H1 (cell line): Measurements from ENCODE around the gene LMTK3. TPM values are rescaled to one million over a fixed set of nuclear protein-coding genes. Genes with fewer than 3 reads are reported as not detected.

Experiments used
- CTCF ChIA-PET: fragments of 300-600 bp; sonication (Branson Sonifier 250); formaldehyde crosslinking; loops from one replicate; lab custom pipeline; 2021; ENCODE audit not compliant: partially characterized antibody; lab: Charles Lee
- POLR2A ChIA-PET: fragments of 300-600 bp; sonication (Branson Sonifier 250); formaldehyde crosslinking; loops from one replicate; lab custom pipeline; 2021; ENCODE audit warnings: inconsistent platforms; ENCODE audit not compliant: partially characterized antibody; lab: Charles Lee
- DNase-seq, 2 experiments: peaks; one replicate each; pipeline versions ENCODE4 v3.0.0 to v3.0.0-alpha.2; 2010 to 2022; ENCODE audit warnings: low spot score in 2 of 2, low read depth in 1 of 2, mixed read lengths in 1 of 2
- FAIRE-seq: peaks from 2 replicates; lab custom pipeline; 2011; peaks lifted over from hg19 to GRCh38; lab: Jason Lieb, UNC
- H2AFZ ChIP-seq: 2 replicates; pipeline ENCODE4 v1.8.1; 2012; ENCODE audit warnings: low read length, inconsistent platforms
- H2AK5ac ChIP-seq: 2 replicates; pipeline ENCODE4 v1.6.1; 2013; ENCODE audit warnings: low read depth, low read length
- H2BK120ac ChIP-seq: replicated peaks from 2 replicates; pipeline ENCODE3; 2013; ENCODE audit warnings: low read depth, low read length, inconsistent platforms
- H2BK12ac ChIP-seq: 2 replicates; pipeline ENCODE4 v1.6.1; 2013; ENCODE audit warnings: low read depth, low read length
- H2BK15ac ChIP-seq: 2 replicates; pipeline ENCODE4 v1.6.1; 2013; ENCODE audit warnings: low read length
- H2BK20ac ChIP-seq: 2 replicates; pipeline ENCODE4 v1.6.1; 2013; ENCODE audit warnings: low read length
- H2BK5ac ChIP-seq: 2 replicates; pipeline ENCODE4 v1.6.1; 2013; ENCODE audit warnings: low read depth, low read length
- H3K14ac ChIP-seq: 2 replicates; pipeline ENCODE4 v1.6.1; 2013; ENCODE audit warnings: inconsistent platforms; ENCODE audit not compliant: insufficient read length
- H3K18ac ChIP-seq: 2 replicates; pipeline ENCODE4 v1.6.1; 2013; ENCODE audit warnings: low read length; ENCODE audit errors: extremely low read depth
- H3K23ac ChIP-seq: 2 replicates; pipeline ENCODE4 v1.6.1; 2013; ENCODE audit warnings: inconsistent platforms; ENCODE audit not compliant: insufficient read length
- H3K23me2 ChIP-seq: 2 replicates; pipeline ENCODE4 v1.6.1; 2013; ENCODE audit warnings: low read depth, low read length
- H3K27ac ChIP-seq: 2 replicates; pipeline ENCODE4 v1.6.1; 2011; ENCODE audit warnings: low read depth, low read length, inconsistent platforms
- H3K27me3 ChIP-seq, 4 experiments: replicated peaks in 1 of 4; 1 replicate in 1 of 4; 2 replicates in 3 of 4; pipeline versions ENCODE4 v1.6.1 to v1.8.1; 2011 to 2013; ENCODE audit warnings: low read length in 3 of 4, mild to moderate bottlenecking in 3 of 4, inconsistent platforms in 2 of 4, mixed read lengths in 2 of 4, moderate library complexity in 1 of 4; ENCODE audit not compliant: control insufficient read depth in 3 of 4, insufficient read depth in 3 of 4; ENCODE audit errors: extremely low read depth in 1 of 4
- H3K36me3 ChIP-seq, 4 experiments: 2 replicates each; pipeline versions ENCODE4 v1.6.1 to v1.8.1; 2011 to 2013; ENCODE audit warnings: mild to moderate bottlenecking in 4 of 4, low read length in 3 of 4, moderate library complexity in 2 of 4, control low read depth in 1 of 4, inconsistent platforms in 1 of 4; ENCODE audit not compliant: insufficient read depth in 4 of 4, control insufficient read depth in 2 of 4
- H3K4ac ChIP-seq: replicated peaks from 2 replicates; pipeline ENCODE3; 2013; ENCODE audit warnings: low read length, low read depth, mixed read lengths, inconsistent platforms; ENCODE audit not compliant: insufficient read length
- H3K4me1 ChIP-seq, 4 experiments: replicated peaks in 1 of 4; 1 replicate in 1 of 4; 2 replicates in 3 of 4; pipeline versions ENCODE4 v1.6.1 to v1.8.1; 2011 to 2013; ENCODE audit warnings: low read length in 3 of 4, inconsistent platforms in 2 of 4, mixed read lengths in 1 of 4; ENCODE audit not compliant: insufficient read depth in 4 of 4, control insufficient read depth in 3 of 4
- H3K4me2 ChIP-seq, 2 experiments: 2 replicates each; pipeline versions ENCODE4 v1.6.1 to v1.8.1; 2011 to 2013; ENCODE audit warnings: low read depth in 2 of 2, low read length in 2 of 2, control low read depth in 1 of 2, inconsistent platforms in 1 of 2, mild to moderate bottlenecking in 1 of 2; ENCODE audit not compliant: insufficient read depth in 1 of 2
- H3K4me3 ChIP-seq, 4 experiments: fragments of 200-600, 300-600 bp in 1 of 4; sonication (generic), shearing (Covaris generic), sonication (Bioruptor Twin) in 1 of 4; 2 replicates each; pipeline versions ENCODE4 v1.5.1 to v1.8.1; 2011 to 2016; ENCODE audit warnings: low read length in 4 of 4, low read depth in 3 of 4, control low read depth in 2 of 4, inconsistent platforms in 2 of 4, mild to moderate bottlenecking in 2 of 4, mixed read lengths in 1 of 4, moderate library complexity in 1 of 4; ENCODE audit not compliant: insufficient read depth in 2 of 4; ENCODE audit errors: extremely low read depth in 1 of 4
- H3K56ac ChIP-seq: replicated peaks from 2 replicates; pipeline ENCODE3; 2013; ENCODE audit warnings: low read depth, mild to moderate bottlenecking, mixed read lengths, low read length, inconsistent platforms; ENCODE audit not compliant: insufficient read length
- H3K79me1 ChIP-seq: 2 replicates; pipeline ENCODE4 v1.6.1; 2013; ENCODE audit warnings: low read depth, low read length, control low read depth
- H3K79me2 ChIP-seq, 2 experiments: 2 replicates each; pipeline versions ENCODE4 v1.6.1 to v1.8.1; 2012 to 2013; ENCODE audit warnings: low read length in 2 of 2, mild to moderate bottlenecking in 2 of 2, inconsistent platforms in 1 of 2; ENCODE audit not compliant: insufficient read depth in 2 of 2, control insufficient read depth in 1 of 2
- H3K9ac ChIP-seq, 4 experiments: replicated peaks in 1 of 4; 1 replicate in 1 of 4; 2 replicates in 3 of 4; pipeline versions ENCODE4 v1.6.1 to v1.8.1; 2011 to 2013; ENCODE audit warnings: low read depth in 3 of 4, low read length in 3 of 4, control low read depth in 2 of 4, mild to moderate bottlenecking in 2 of 4, moderate library complexity in 2 of 4, inconsistent platforms in 1 of 4; ENCODE audit errors: extremely low read depth in 1 of 4
- H3K9me3 ChIP-seq, 2 experiments: 2 replicates each; pipeline versions ENCODE4 v1.6.1 to v1.8.1; 2012 to 2013; ENCODE audit warnings: mild to moderate bottlenecking in 2 of 2, moderate library complexity in 2 of 2, control low read depth in 1 of 2, inconsistent platforms in 1 of 2, low read depth in 1 of 2, low read length in 1 of 2, mixed read lengths in 1 of 2; ENCODE audit not compliant: insufficient read depth in 2 of 2
- H4K20me1 ChIP-seq, 2 experiments: replicated peaks in 1 of 2; 2 replicates each; pipeline versions ENCODE3 to v1.8.1; 2011 to 2013; ENCODE audit warnings: inconsistent platforms in 2 of 2, low read length in 2 of 2, mild to moderate bottlenecking in 1 of 2; ENCODE audit not compliant: insufficient read depth in 2 of 2, control insufficient read depth in 1 of 2
- H4K5ac ChIP-seq: 2 replicates; pipeline ENCODE4 v1.6.1; 2013; ENCODE audit warnings: low read length, low read depth, mixed read lengths, inconsistent platforms; ENCODE audit not compliant: insufficient read length
- H4K8ac ChIP-seq: 2 replicates; pipeline ENCODE4 v1.8.0; 2013; ENCODE audit warnings: mild to moderate bottlenecking, moderate library complexity, low read length, inconsistent platforms; ENCODE audit not compliant: insufficient read depth; ENCODE audit errors: extremely low read depth
- H4K91ac ChIP-seq: replicated peaks from 2 replicates; pipeline ENCODE3; 2013; ENCODE audit warnings: low read length, mixed read lengths, inconsistent platforms; ENCODE audit not compliant: insufficient read length
- ASH2L ChIP-seq: fragments of 200-600, 300-600 bp; sonication (generic); IDR thresholded peaks from one replicate; pipeline ENCODE4 v1.7.1; 2017; ENCODE audit warnings: low read length
- CBX8 ChIP-seq: fragments of 300-800, 300-1000 bp; sonication (generic); IDR thresholded peaks from 2 replicates; pipeline ENCODE4 v1.7.1; 2016; ENCODE audit warnings: low read depth, low read length, borderline replicate concordance
- CREB1 ChIP-seq: IDR thresholded peaks from 2 replicates; pipeline ENCODE4 v1.6.1; 2012; ENCODE audit warnings: inconsistent platforms
- CTBP2 ChIP-seq: IDR thresholded peaks from 2 replicates; pipeline ENCODE4 v1.7.0; 2011; ENCODE audit warnings: borderline replicate concordance, mild to moderate bottlenecking, moderate library complexity, mixed read lengths, low read length; ENCODE audit not compliant: insufficient read depth, insufficient read length
- HDAC2 ChIP-seq, 2 experiments: fragments of 300-600 bp in 1 of 2; sonication (generic) in 1 of 2; IDR thresholded peaks; 2 replicates each; pipeline ENCODE4 v1.6.1; 2011 to 2012; ENCODE audit warnings: low read depth in 2 of 2, low read length in 2 of 2, mild to moderate bottlenecking in 2 of 2, moderate library complexity in 2 of 2, borderline replicate concordance in 1 of 2, inconsistent platforms in 1 of 2
- KDM1A ChIP-seq: fragments of 200-600, 300-600 bp; sonication (generic); IDR thresholded peaks from 2 replicates; pipeline ENCODE4 v1.7.1; 2016; ENCODE audit warnings: mild to moderate bottlenecking, low read length, borderline replicate concordance
- KDM4A ChIP-seq: IDR thresholded peaks from one replicate; pipeline ENCODE4 v1.7.1; 2012; ENCODE audit warnings: low read depth, mild to moderate bottlenecking, moderate library complexity, low read length, inconsistent platforms; ENCODE audit not compliant: severe bottlenecking
- POLR2AphosphoS5 ChIP-seq: IDR thresholded peaks from 2 replicates; pipeline ENCODE4 v1.6.1; 2011; ENCODE audit warnings: low read depth, low read length
- SP1 ChIP-seq: IDR thresholded peaks from 2 replicates; pipeline ENCODE4 v1.6.1; 2011; ENCODE audit warnings: low read depth, low read length
- WGBS, 2 experiments: shearing (Covaris generic) in 1 of 2; methylation state at CpG; one replicate each; pipeline versions ENCODE4 v1.1.6 to v1.1.7; 2013 to 2015; ENCODE audit warnings: low lambda C conversion rate in 2 of 2, mixed read lengths in 2 of 2, inconsistent platforms in 1 of 2, low coverage in 1 of 2, missing lambda C conversion rate in 1 of 2; ENCODE audit not compliant: insufficient replicate concordance in 2 of 2, insufficient coverage in 1 of 2, insufficient read length in 1 of 2; ENCODE audit errors: extremely low coverage in 1 of 2, missing lambda C conversion rate in 1 of 2; 5-methylcytosine and 5-hydroxymethylcytosine counted together
- polyA plus RNA-seq, 7 experiments: library from polyadenylated mRNA; depleted of rRNA in 3 of 7; stranded (reverse) in 5 of 7; unstranded in 2 of 7; fragments of >200 nt in 5 of 7; fragments of 200-250 nt in 2 of 7; gene quantifications; 1 replicate in 5 of 7; 2 replicates in 1 of 7; 4 replicates in 1 of 7; pipeline versions ENCODE4 v1.2.1 to v1.2.3, GENCODE V29; 2011 to 2013; ENCODE audit warnings: missing spikeins in 2 of 7, mixed read lengths in 2 of 7
- total RNA-seq: library from RNA; stranded (reverse); fragmentation: NEBNext Ultra II Directional; extraction: Animal tissue kit (Norgen Biotek cat#: 25700); gene quantifications from 2 replicates; pipeline ENCODE4 v1.2.1, GENCODE V29; 2021

Gene LMTK3
- total and polyA plus RNA-seq, 2 of the 8 experiments (the other 6 are each of a cell fraction or from before 2014, with no cell fraction given) = 2.7 to 12.4 TPM

DNA sequence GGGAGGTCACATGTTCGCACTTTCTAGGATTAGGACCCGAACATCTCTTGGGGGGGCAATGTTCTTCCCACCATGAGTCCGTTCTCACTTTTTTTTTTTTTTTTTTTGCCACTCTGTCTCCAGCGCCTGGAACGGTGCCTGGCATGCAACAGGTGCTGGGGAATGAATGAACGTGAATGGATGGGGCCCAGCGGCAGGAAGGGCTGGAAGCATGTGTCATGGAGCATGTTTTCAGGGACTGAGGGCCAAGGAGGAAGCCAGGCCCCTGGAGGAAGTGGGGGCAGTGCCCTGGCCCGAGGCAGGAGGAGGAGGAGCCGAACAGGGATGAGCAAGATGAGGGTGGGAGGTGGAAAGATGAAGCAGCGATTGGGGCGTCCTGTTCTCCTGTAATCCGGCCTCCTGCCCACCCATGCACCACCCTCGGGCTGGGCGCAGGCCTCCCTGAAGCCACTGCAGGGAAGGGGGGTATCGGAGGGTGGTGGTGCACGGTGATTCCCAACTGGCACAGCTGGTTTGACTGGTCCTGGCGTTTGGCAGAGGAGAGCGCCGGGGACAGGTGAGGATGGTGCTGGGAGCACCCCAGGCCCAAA, 31.6 kb upstream of the LMTK3 start:
- peak overlapping the region; percentile 98 for H2BK15ac ChIP-seq
- peak overlapping the region; percentile 80 for H4K8ac ChIP-seq
- H4K20me1 ChIP-seq = no peaks in the 10 kb centered on the region
- peak overlapping the region; percentile 91 for H4K91ac ChIP-seq
- H3K4ac ChIP-seq = no peak overlapping the region
- TF ChIP-seq ASH2L (peak; percentile 27), CTBP2 (no peak), KDM1A (no peak), SP1 (no peak), POLR2AphosphoS5 (no peak), KDM4A (no peak), HDAC2 (IDR thresholded peaks at IDR 0.05; ENCODE audit: borderline replicate concordance in 1 of 2, low read depth in 2 of 2, low read length in 2 of 2) (no peak), CREB1 (no peak), CBX8 (no peak)
- H2AFZ ChIP-seq = peak overlapping the region; percentile 24; the same call in 1 of the 2 replicates
- peaks cover 0 to 18% (median 10%) of the 10 kb centered on the region in 4 experiments; a peak in 6 of 7 replicates for H3K4me1 ChIP-seq
- H3K36me3 ChIP-seq = no peaks in the 10 kb centered on the region
- H3K27ac ChIP-seq = no peak overlapping the region
- H3K79me1 ChIP-seq = no peaks in the 10 kb centered on the region
- H2AK5ac ChIP-seq = no peak overlapping the region
- DNase-seq (no peak), FAIRE-seq (no peak)
- H3K4me2 ChIP-seq = peak overlapping the region; percentile 9 to 22; a peak in 3 of 4 replicates
- H3K79me2 ChIP-seq = no peaks in the 10 kb centered on the region
- no peak overlapping the region for H3K23ac ChIP-seq
- H3K23me2 ChIP-seq = peaks cover 3% of the 10 kb centered on the region; the same call in 1 of the 2 replicates
- H4K5ac ChIP-seq = peak overlapping the region; percentile 59
- peak overlapping the region; percentile 92 for H2BK5ac ChIP-seq
- H3K27me3 ChIP-seq = no peaks in the 10 kb centered on the region
- H3K4me3 ChIP-seq = no peak overlapping the region
- no peak overlapping the region for H3K14ac ChIP-seq
- POLR2A ChIA-PET = interaction anchor here (1.1 to 1.4 kb wide), 2 partner anchors 11 to 14 kb away, joined by 3 read pairs; no protein-coding TSS in a partner anchor
- H3K9ac ChIP-seq = no peak overlapping the region; a peak in 1 of 7 replicates
- H2BK20ac ChIP-seq = peak overlapping the region; percentile 61; the same call in 1 of the 2 replicates
- H3K9me3 ChIP-seq = no peaks in the 10 kb centered on the region
- no peak overlapping the region for H3K56ac ChIP-seq
- peak overlapping the region; percentile 95; the same call in 1 of the 2 replicates for H2BK12ac ChIP-seq
- 60% methylated on average over 19 of the region's 19 CpGs; no CpG with 5 or more reads in 1 of the 2 experiments for WGBS, 2 experiments
- CTCF ChIA-PET = interaction anchor here (1.2 to 2.4 kb wide), 2 partner anchors 38 to 41 kb away, joined by 4 to 8 read pairs; no protein-coding TSS in a partner anchor
- H2BK120ac ChIP-seq = peak overlapping the region; percentile 13
- H3K18ac ChIP-seq = peak overlapping the region; percentile 71
